NCI-H460 (cell line): ENCODE measurements around the gene PHETA1. TPM values are rescaled to one million over a fixed set of nuclear protein-coding genes. Genes with fewer than 3 reads are reported as not detected.
"Not testable (repeated sequence)": the region's sequence is repeated elsewhere in the genome, so short reads cannot be mapped to it uniquely, and the experiment has no call there.

Experiments
- DNase-seq: peaks from one replicate; pipeline ENCODE4 v3.0.0-alpha.2; 2016; ENCODE audit warnings: low read depth; ENCODE audit errors: extremely low read depth
- total RNA-seq: library from RNA; depleted of rRNA; stranded (reverse); fragments of >200 nt; shearing (Covaris generic); gene quantifications from 2 replicates; pipeline ENCODE4 v1.2.3, GENCODE V29; 2014

Gene PHETA1
- total RNA-seq, 1 experiment from 2014 or later, result 4.8 TPM

DNA sequence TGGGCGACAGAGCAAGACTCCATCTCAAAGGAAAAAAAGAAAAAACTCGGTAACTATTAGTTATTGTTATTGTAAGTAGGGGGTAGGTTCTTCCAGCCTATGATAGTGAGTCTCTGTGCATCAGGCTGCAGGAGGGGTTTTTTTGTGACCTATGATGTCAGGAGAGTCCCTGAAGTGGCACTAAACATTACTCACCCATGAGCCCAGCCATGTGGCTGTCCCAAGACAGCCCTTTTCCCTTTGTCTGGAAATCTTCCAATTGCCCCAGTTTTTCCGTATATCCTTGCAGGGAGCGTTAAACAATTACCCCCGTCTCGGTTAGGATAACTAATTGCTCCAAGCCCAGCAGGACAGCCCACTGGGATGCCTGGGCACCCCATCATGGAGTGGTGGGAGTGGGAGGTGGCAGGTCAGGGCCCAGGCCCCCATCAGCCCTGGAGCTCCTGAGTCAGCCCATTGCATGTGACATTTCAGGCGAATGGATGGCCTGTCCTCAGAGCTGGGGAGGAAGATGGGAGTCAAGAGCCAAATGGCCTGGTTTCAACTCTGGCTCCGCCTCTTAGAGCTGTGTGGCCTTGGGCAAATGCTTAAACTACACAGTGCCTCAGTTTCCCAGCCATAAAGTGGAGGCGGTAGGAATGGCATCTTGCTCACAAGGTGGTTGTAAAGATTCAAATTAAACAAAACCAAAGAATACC lies 16.4 kb downstream of the PHETA1 start:
- no peak for DNase-seq

DNA sequence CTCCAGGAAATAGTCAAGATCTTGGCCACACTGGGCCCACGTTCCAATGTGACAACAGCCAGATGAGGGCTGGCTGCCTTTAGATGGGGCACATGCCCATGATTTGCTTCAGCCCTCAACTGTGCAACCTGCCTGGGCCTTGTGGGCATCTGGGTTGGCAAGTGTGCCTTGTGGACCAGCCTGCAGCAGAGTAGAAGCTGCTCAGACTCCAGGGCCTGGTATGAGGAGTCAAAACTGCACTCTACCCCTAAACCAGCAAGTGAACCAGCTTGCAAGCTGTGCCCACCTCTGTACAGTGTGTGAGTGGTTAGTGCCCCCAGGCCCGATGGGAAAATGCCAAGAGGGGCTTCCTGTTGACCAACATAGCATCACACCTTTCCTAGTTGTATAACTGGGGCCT lies 17.9 kb downstream of the PHETA1 start:
- no peak for DNase-seq

DNA sequence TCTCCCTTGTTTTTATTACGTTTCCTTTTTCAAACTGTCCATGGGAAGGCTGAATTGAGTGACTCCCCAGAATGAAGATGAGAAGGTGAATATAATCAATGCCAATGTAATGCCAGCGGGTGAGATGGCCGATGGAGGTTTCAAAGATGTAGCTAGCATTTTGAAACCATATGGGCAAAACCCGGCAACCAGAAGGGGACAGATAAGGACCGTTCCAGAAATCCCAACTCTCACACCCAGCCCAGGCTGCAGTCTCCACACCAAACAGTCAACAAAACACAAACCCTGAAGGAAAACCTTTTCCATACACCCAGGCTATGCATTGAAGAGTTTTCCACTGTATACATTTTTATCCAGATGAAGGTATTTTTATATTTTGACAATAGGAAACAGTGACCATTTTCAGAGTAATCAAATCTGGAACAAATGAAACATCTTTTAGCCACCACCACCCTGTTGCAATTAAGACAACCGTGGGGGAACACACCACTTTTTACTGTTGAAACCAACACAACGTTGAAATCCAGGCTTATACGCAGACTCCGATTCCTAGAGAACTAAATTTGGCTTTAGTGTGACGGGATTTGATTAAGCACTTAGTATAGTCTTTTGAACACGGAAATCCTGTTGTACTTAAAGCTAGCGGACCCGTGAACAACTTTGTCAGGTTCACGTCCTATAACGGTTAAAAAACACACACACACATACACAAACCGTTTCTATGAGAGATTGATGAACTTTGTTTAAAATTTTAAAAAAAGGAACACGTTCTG lies 19.0 kb downstream of the PHETA1 start:
- no peak for DNase-seq

DNA sequence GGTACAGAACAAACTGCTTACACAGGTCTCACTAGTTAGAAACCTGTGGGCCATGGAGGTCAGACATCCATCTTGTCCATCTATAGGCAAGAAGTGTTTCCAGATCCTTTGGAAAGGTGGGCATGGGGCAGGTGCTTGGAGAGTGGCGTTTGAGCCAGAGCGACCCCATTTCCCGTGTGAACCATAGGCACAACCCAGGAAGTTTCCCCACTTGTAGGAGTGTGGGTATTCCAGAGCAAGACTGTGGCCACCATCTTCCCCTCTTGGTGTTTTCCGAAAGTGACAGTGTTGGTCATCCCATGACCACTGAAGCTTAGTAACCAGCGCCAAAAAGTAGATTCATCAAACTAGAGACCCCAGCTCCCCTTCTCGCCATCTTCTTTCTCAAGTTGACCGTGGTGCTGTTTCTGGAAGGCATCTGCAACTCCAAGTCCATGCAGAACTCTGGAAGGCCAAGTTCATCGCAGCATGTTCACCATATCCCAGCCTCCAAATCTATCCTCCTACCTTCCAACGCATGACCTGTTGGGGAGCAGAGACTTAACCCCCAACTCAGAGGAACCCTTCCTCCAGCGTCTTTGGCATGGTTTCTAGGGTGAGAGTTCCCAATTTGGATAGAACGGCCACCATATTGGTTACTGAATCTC lies 19.7 kb downstream of the PHETA1 start:
- no peak for DNase-seq

DNA sequence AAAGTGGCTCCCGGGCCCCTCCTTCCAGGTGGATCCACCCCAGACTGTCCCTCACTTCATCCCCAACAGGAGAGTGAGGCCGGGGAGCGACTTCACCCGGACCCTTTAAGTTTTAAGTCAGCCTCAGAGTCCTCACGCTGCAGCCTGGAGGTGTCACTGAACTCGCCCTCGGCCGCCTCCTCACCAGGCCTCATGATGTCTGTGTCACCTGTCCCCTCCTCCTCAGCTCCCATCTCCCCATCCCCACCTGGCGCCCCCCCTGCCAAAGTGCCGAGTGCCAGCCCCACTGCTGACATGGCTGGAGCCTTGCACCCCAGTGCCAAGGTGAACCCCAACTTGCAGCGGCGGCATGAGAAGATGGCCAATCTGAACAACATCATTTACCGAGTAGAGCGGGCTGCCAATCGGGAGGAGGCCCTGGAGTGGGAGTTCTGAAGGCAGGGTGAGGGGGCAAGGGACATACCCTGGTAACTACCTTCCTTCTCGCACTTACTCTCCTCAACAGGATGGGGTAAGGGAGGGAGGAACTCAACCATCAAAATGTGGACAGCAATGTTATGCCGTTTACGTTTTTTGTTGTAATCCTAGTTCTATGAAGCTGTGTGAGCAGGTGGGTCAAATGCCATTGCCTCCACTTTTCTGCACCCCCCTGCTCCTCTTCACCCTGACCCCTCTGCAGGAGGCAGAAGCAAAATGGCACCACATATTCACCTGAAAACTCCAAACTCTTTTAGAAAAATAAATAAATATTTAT lies 20.8 kb downstream of the PHETA1 start:
- DNase-seq, result no peak

DNA sequence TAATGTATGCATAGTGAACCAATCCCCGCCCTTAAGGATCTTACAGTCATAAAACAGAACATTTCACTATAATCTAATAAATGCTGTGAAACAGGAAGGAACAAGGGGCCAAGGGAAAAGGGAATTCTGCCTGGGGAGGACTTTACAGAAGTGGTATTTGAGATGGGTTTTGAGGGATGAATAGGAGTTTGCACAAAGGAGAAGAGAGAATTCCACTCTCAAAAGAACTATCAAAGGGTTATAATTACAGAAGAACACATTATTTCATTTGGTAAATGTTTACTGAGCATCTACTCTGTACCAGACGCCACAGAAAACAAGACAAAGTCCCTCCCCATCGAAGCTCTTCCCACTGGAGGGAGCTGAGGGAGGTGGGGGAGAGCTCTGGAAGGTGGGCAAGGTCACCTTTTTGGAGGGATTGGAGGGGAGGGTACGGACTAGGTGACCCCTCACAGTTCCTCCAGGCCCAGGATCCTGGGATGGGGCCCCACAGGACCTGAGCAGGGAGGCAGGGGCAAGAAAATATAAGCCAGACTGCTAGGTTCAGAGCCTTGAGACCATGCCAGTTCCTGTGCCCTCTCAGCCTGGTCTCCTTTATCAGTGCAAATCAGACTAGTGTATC lies 24.5 kb downstream of the PHETA1 start:
- DNase-seq, result no peak

DNA sequence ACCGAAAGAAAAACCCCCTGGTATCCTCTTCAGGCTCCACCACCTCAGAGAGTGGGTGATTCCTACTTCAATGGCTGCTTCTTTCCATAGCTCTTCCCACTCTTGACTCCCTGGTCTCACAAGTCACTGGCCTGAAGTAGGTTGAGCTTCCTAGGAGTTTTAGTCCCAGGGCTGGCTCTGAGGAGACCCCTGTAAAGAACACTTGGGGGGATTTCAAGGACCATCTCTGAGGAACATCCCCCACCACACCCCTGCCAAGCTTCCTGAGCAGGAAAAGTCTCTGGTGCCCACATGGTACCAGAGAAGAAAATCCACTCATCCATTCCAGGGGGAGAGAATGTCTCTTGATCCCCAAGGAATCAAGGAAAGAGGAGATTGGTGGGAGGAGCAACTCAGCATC lies 25.7 kb downstream of the PHETA1 start:
- no peak for DNase-seq

DNA sequence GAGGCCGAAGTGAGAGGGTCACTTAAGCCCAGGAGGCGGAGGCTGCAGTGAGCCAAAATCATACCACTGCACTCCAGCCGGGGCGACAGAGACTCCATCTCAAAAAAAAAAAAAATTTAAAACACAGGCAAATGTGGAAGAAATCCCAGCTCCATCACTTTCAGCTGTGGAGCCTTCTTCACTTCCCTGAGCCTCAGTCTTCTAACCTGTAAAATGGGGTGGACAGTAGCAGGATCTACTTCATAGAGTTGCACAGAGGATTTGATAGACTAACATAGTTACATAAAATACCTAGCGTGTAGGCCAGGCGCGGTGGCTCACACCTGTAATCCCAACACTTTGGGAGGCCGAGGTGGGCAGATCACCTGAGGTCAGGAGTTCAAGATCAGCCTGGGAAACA lies 26.5 kb downstream of the PHETA1 start:
- DNase-seq, result no peak

DNA sequence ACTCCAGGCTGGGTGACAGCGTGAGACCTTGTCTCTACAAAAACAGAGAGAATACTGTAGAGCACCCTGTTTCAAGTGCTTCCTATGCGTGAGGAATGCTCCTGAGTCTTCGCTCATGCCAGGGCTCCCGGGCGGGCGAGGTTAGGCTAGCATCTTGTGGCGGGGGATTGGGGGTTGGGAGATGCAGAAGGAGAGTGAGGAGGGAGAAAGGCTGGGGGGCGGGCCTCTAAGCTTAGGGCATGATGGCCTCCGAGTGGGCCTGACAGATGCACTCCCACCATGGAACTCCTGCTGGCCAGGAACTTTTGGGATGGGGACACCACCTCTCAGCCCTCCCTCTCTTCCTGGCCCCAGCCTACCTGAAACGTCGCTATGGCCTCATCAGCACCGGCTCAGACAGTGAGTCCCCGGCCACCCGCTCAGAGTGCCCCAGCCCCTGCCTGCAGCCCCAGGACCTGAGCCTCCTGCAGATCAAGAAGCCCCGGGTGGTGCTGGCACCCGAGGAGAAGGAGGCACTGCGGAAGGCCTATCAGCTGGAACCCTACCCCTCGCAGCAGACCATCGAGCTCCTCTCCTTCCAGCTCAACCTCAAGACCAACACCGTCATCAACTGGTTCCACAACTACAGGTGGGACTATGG lies 27.3 kb downstream of the PHETA1 start:
- DNase-seq, result no peak

DNA sequence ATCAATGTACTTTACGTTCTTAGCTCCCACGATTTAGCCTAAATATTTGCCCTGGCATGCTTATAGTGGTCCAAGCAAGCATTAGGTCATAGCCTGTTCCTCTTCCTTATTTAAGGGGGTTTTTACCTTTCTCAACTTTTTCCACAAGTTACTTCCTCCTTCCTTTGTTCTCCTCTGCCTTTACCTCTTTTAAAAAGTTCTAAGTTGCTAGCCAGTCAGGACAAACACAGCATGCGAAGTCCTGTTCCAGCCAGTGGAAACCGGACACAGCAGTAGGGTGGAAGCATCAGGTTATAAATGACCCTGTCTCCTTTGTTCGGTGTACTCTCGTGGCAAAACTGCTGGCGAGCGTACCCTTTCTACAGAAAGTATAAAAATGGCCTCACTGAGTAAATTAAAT lies 28.2 kb downstream of the PHETA1 start:
- not testable (repeated sequence) for DNase-seq

DNA sequence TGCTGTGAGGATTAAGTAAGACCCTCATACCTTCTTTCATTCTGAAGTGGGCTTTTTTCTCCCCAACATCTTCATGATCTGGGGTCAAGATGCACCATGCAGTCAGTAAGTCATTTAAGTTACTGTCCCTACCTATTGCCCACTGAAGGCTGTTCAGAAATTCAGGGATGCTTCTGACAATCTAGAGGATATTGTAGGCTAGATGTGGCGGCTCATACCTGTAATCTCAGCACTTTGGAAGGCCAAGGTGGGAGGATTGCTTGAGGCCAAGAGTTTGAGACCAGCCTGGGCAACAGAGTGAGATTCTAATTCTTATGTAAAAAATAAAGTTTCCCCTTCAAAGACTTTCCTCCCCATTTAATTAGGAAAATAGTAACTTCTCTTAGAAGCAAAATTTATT lies 28.7 kb downstream of the PHETA1 start:
- no peak for DNase-seq

DNA sequence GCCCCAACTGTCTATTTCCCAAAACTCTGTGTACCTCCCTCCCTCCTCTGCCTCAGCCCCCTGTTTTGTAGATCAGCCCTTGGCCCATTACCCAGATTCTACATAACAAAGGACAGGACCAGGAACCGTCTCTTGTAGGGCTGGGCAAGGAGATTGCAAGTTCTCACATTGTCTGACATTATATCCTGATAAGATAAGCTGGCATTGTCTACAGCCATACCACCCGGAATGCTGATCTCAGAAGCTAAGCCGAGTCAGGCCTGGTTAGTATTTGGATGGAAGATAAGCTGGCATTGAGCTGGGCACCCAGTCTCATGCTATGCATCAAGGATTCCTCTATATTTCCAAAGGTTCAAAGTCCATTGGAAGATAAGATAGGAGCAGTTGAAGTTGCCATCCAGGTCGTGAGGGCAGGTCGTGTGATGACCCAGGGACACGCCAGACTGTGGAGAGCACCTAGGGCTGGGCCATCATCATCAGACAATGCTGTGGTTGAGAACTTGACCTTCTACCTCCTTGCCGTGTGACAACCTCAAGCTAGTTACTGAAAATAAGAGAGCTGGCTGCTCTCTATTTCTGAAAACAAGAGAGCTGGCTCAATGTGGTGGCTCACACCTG lies 29.5 kb downstream of the PHETA1 start:
- no peak for DNase-seq

DNA sequence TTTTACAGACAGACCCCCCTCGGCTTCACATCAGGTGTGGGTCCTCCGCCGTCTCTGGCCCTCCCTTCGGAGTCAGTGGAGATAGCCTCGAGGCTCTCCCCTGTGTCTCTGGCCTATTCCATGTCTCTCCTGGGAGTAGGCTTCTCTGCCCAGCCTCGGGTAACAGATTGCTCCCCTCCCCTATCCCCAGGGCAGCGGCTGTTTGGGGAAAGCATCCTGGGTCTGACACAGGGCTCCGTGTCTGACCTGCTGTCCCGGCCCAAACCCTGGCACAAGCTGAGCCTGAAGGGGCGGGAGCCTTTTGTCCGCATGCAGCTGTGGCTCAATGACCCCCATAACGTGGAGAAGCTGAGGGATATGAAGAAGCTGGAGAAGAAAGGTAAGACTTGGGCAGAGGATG lies 30.8 kb downstream of the PHETA1 start:
- no peak for DNase-seq

DNA sequence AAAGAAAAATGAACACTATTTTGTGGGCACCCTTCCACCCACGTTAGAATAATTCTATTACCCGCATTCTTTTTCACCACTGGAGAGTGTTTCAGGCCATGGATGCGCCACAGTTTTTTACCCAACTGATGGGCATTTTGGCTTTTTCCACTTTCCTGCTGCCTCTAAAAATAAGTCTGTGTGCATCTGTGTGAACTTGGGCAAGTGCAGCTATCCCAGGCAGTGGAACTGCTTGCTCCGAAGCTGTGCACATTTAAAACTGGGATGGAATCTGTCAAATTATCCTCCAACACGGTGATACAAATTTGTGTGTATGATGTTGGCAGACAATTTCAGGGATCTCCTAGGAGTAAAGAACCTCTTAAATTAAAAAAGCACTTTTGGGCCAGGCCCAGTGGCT lies 31.5 kb downstream of the PHETA1 start:
- DNase-seq, result no peak

DNA sequence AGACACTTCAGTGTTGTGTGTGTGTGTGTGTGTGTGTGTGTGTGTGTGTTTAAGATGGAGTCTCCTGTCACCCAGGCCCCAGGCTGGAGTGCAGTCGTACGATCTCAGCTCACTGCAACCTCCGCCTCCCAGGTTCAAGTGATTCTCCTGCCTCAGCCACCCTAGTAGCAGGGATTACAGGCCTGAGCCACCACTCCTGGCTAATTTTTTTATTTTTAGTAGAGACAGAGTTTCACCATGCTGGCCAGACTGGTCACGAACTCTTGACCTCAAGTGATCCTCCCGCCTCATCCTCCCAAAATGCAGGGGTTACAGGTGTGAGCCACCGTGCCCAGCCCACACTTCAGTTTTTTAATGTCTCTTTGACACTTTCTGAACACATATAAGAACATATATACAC lies 32.5 kb downstream of the PHETA1 start:
- not testable (repeated sequence) for DNase-seq

DNA sequence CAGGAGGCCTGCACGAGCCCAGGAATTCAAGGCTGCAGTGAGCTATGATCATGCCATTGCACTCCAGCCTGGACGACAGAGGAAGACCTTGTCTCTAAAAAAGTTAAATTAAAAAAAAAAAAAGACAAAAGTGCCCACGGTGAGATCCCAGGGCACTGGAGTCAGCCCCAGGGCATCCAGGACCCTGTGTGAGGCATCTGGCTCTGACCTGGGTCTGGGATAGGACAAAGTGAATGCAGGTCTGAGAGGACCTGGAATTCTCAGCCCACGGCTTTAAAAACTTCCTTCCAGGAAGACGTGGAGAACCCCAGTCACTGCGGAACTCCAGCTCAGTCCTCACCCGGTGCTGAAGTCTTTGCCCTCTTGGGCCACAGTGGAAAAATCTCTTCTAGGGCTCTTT lies 33.1 kb downstream of the PHETA1 start:
- no peak for DNase-seq

DNA sequence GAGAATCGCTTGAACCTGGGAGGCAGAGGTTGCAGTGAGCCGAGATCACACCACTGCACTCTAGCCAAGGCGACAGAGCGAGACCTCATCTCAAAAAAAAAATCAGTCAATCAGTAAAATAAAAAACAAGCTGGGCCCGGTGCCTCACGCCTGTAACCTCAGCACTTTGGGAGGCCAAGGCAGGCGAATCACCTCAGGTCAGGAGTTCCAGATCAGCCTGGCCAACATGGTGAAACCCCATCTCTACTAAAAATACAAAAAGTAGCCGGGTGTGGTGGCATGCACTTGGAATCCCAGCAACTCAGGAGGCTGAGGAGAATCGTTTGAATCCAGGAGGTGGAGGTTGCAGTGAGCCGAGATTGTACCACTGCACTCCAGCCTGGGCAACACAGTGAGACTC lies 33.6 kb downstream of the PHETA1 start:
- not testable (repeated sequence) for DNase-seq

DNA sequence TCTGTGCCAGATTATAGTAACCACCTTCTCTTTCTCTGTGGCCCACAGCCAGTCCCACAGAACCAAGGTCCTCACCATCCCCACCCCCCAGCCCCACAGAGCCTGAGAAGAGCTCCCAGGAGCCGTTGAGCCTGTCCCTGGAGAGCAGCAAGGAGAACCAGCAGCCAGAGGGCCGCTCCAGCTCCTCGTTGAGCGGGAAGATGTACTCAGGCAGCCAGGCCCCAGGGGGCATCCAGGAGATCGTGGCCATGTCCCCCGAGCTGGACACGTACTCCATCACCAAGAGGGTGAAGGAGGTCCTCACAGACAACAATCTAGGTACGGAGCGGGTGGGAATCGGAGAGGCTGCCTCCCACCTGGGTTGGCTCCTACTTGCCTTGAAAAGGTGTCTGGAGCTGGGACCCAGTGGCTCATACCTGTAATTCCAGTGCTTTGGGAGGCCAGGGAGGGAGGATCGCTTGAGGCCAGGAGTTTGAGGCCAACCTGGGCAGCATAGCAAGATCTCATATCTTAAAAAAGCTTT lies 34.4 kb downstream of the PHETA1 start:
- no peak for DNase-seq
